HG03135 (cell line): Measurements from ENCODE around the gene ABCA3.
"Not testable (repeated sequence)": the region's sequence is repeated elsewhere in the genome, so short reads cannot be mapped to it uniquely, and the experiment has no call there.

Experiments used
- ATAC-seq: cut with Tn5 transposase; IDR thresholded peaks from one replicate; pipeline ENCODE4 v1.9.1; 2021; ENCODE audit warnings: mild to moderate bottlenecking, moderate library complexity; ENCODE audit not compliant: unreplicated experiment

Gene ABCA3

GRCh38 chr16:2340564-2341455 lies at the start of gene ABCA3:
Gene ABCA3 (minus strand): TSS chr16:2340728. CDS start chr16:2326466, 14,262 bp downstream.
- peak; percentile 82 for ATAC-seq

DNA sequence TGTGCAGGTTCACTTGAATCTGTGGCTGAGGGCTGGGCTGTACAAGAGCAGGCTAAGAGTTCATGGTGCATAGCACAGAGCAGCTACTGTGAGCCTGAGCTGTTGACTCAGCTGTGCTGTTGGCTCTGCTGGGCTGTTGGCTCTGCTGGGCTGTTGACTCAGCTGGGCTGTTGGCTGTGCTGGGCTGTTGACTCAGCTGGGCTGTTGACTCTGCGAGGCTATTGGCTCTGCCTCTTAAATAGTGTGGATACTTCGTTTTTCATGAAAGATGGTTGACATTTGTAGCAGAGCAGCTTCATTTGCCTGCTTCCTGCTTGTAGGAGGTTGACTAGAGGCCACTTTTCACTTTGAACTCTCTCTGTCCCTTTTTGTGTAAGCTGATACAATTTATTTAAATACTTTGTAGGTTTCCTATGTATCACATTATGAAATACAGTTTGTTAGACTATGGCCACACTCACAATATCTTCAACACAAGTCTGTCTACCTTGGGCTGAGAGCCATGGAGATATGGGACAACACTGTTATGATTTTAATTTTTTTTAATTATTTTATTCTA lies 48.4 kb upstream of the ABCA3 start:
- no peak for ATAC-seq

DNA sequence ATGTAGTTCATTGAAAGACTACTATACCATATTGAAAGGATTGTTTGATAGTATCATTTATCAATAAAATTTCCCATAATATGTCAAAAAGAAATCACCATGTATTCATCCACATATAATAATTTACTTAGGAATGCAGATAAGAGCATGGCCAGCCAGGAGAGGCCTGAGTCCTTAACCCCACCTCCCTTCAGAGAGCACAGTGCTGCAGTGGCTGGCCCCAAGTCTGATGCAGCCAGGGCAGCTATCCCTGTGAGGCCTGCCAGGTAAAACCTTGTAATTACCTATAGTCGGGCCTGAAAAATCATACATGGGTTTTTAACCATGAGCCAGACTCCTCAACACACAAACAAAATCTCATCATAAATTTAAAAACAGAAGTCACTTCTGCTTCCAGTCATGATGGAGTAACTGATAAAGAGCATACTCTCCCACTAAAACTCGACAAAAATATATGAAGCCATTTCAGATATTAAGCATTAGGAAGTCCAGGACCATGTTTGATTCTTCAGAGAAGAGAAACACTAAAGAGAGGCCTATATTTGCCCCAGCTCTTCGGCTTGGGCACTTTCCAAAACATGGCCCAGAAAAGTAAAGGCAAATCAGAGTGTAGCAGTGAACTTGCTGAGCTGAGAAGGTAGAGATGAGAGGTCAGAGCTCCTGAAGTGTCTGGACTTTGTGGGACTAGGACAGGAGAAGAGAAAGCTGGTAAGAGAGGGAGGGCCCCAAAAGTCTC lies 47.8 kb upstream of the ABCA3 start:
- no peak for ATAC-seq

- no peak for ATAC-seq
These were observed 46.5 kb upstream of the ABCA3 start for GRCh38 chr16:2386990-2387389.

DNA sequence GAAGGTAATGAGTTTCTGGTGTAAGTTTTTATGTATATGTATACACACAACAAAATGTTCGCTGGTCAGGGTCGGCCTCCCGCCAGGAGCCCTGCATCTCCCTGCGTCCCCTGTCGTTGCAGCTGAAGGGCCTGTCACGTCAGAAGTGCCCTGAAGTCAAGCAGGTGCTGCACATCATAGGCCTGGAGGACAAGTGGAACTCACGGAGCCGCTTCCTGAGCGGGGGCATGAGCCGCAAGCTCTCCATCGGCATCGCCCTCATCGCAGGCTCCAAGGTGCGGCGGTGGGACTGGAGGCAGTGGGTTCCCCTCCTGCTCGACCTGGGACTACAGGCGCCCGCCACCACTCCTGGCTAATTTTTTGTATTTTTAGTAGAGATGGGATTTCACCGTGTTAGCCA lies 45.5 kb upstream of the ABCA3 start:
- not testable (repeated sequence) for ATAC-seq

DNA sequence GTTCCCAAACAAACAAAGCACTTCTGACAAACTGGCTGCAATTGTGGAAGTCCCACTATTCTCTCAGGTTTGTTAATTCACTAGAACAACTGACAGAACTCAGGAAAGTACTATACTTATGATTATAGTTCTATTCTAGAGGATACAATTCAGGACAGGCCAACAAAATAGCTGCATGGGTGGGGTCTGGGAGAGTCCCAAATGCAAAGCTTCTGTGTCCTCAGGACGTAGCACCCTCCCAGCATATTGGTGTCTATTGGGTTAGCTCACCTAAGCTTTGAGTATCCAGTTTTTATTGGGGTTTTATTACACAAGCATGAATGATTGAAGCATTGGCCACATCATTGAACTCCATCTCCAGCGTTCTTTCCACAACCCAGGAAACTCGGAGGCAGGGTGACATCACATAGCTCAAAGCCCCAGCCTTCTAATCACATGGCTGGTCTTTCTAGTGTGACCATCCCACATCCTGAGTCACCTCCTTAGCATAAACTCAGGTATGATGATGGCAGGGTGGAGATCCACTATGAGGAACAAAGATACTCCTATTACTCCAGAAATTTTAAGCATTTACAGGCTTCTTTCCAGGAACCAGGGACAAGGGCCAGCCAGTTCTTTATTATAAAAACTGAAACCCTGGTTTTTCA lies 44.8 kb upstream of the ABCA3 start:
- no peak for ATAC-seq

DNA sequence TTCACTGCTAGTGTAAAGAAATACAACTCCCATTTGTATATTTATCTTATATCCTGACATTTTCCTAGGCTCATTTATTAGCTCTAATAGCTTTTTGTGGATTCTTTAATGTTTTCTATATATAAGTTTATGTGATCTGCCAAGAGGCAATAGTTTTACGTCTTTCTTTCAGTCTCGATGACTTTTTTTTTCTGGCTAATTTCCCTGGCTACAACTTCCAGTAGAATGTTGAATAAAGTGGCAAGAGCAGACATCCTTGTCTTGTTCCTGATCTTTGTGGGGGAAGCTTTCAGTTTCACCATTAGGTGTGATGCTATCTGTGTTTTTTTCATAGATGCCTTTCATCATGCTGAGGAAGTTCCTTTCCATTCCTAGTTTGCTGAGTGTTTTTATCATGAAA lies 43.9 kb upstream of the ABCA3 start:
- no peak for ATAC-seq

DNA sequence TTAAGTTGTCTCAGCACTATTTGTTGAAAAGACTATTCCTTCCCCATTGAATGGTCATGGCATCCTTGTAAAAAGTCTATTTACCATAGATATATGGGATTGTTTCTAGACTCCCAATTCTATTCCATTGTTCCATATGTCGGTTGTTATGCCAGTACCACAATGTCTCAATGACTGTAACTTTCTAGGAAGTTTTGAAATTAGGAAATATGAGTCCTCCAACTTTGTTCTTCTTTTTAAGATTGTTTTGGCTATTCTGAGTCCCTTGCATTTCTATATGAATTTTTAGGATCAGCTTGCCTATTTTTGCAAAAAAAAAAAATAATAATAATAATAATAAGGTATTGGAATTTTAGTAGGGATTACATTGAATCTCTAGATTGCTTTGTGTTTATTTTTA lies 43.0 kb upstream of the ABCA3 start:
- no peak for ATAC-seq

DNA sequence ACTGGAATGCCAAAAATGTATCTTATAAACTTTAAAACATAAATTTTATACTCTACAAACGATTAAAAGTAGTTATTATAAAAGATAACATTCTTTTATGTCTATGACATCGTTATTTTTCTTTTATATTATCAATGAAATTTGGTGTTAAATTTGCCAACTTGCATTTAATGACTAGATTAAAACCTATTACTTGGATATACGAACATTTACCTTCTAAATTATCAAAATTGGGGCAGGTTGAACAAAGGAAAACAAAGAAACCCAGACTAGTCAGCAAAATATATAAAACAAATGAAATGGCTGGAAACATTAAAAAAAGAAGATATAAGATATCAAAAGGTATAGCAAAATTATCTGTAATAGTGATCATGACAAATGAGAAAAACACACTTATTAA lies 34.1 kb upstream of the ABCA3 start:
- ATAC-seq: no peak

DNA sequence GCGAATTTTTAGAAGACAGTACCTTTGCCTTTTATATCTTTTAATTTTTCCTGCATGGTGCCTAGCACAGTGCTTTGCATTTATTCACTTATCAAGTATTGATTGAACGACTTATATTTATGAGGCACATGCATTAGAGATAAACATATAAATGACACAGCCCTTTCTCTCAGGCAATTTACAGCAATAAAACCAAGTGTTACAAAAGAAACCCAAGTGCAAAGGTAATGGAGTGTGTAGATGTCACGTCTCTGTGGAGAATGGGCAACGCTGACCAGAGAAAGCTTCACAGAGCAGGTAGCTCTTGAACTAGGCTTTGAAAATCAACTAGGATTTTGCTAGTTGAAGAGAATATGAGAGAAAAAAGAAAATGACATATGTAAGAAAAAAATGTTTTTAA lies 32.6 kb upstream of the ABCA3 start:
- ATAC-seq: no peak

DNA sequence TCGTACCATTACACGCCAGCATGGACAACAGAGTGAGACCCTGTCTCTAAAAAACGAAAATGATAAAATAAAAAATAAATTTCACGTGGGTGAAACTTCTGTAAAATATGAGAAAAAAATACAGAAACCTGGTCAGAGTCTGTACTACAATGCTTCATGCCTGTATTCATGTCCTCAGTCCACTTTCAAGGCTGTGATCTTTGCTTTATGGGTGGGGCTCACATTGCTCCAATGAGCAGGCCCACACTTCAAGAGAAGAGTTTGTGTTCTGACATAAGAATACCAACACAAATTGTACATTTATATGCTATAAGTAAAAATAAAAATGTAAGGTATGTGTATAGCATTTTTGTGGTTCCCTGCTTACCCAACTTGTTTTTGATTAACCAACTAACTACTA lies 32.2 kb upstream of the ABCA3 start:
- ATAC-seq: no peak

DNA sequence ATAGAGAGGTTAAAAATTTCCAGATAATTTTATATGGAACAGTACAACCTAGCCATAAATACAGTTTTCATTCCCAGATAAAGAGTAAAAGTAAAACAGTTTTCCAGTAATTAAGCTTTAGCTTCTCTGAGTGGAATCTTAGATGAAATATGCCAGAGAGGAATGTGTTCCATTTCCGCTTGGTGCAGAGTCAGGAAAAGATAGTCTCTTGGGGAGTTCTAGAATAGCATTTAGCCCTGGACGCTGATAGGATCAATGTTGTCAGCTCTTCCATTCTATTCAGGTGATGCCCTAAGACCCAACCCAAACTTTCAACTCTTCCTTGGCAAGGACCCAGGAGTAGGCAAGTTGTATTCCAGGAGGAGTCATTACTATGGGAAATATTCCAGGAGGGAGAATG lies 30.9 kb upstream of the ABCA3 start:
- ATAC-seq: no peak

DNA sequence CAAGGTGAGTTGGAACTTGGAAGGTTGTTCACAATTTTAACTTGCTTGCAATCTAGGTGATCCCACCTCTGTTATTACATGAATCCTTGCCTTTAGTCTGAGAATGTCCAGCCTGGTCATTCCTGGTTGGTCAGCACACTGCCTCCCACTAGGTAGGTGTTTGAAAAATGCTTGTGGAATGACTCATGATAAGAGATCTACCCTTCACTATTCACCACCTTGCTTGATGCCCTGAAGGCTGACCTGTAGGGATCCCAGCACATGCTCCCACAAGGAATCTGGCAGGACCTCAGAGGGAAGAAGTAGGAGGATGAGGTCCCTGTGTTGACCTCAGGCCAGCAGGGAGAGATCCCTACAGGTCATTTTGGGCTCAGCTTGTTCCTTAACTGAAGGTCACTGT lies 30.2 kb upstream of the ABCA3 start:
- no peak for ATAC-seq

DNA sequence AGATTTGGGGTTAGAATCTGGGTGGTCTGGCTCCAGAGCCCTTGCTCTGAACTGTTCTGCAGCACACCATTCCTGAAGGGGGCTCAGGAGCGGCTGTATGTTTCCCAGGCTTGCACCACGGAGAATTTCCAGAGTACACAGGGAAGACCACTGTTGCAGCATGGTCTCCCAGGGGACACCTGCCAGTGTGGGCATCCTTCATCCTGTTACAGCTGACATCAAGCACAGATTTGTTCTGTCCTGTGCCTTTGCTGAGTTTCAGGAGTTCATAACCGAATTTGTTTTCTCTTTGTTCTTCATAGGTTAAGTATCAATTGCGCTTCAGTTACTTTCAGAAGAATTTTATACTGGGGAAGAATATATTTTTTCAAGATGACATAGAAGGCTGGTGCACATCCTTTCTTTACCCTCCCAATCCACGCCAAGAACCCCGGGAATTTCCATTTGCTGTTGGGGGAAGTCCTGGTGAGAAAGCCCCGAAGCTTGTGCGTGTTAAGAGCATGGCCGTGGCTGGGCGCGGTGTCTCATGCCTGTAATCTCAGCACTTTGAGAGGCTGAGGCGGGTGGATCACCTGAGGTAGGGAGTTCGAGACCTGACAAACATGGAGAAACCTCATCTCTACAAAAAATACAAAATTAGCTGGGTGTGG lies 26.3 kb upstream of the ABCA3 start:
- ATAC-seq: no peak

DNA sequence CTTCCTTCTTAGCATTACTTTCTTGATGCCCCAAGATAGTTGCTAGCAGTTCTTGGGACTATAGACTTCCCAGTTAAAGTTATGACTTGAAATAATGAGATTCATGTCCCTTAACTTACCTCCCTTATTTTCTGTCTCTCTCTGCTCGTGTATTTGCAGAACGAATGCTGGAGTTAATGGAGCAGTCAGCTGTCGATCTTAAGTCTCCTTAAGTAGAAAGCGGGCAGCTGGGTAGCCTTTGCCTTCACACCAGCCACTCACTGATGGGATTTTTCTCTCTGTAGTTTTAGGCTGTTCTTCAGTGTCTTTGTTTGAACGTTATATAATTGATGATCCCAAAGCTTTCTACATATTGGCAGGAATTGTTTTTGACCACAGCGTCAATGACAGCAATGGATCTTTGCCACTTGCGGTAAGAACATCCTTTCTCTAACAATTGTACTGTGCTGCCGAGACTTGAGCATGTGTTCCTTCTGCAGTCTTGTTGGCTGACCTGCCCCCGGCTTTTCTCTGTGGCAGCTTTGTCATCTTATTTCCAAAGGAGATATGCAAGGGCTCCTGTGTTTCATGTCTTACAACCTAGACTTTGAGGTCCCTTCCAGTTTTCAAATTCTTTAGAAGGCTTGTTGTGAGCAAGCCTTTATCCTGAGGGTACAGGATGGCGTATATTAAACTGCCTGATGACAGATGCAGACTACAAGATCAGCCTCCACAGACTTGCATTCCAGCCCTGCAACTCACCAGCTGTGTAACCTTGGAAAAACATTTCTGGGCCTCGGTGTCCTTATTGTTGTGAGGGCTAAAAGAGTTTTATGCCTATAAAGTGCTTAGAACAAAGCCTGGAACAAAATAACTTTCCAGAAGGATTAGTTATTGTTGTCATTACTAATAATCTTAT lies 25.1 kb upstream of the ABCA3 start:
- ATAC-seq: no peak

DNA sequence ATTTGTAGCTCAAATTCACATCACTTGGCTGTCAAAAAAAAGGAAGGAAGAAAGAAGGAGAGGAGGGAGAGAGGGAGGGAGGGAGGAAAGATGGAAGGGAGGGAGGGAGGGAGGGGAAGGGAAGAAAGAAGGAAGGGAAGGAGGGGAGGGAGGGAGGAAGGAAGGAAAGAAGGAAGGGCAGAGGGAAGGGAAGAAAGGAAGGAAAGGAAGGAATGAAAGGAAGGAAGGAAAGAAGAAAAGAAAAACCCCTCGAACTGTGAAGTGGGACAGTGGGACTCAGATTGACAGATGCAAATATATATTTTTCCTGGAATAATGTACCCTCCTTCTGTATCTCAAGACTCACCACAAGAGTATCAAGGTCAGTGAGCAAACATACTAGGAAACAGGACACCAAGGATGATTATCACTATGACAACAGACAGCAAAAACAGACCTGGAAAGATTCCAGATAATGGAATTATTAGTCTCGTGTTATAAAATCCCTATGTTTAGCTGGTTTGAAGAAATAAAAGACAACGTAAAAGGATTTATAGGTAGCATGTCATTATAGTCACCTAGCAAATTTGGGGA lies 24.2 kb upstream of the ABCA3 start:
- no peak for ATAC-seq

GRCh38 chr16:2362218-2362617 lies 21.7 kb upstream of the ABCA3 start:
- no peak for ATAC-seq

DNA sequence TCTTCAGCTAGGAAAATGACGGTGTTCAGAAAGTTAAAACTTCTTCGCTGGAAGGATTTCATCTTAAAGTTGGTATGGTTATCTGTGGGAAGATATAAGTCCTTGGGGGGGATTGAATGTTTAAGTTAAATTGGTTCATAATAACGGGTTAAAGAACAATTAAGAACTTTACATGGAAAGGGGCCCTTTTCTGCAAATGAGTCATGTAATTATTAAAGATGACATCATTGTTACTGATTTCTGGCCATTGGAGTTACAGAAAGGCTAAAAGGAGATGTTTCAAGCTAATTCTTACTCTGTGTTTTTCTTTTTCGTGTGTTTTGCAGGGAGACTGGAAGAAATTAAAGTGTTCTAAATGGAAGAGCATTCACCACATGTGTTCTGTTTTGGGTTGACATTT lies 20.6 kb upstream of the ABCA3 start:
- no peak for ATAC-seq

GRCh38 chr16:2359919-2360318 lies 19.4 kb upstream of the ABCA3 start:
- ATAC-seq: no peak

- no peak for ATAC-seq
These were observed 18.3 kb upstream of the ABCA3 start for GRCh38 chr16:2358811-2359210.
